Left lung (tissue), 10 donors: ENCODE measurements around the gene ATP5PO. TPM values are rescaled to one million over a fixed set of nuclear protein-coding genes. Genes with fewer than 3 reads are reported as not detected.
A peak's percentile ranks its signal among the peaks of the same experiment; 100 is the strongest.

Experiments used
- ATAC-seq: fragments of 200-7000 bp; cut with Tn5 transposase; one replicate; pipeline ENCODE4 v1.9.1; 2020; ENCODE audit warnings: moderate library complexity
- DNase-seq, 4 donors: peaks; one replicate each; pipeline ENCODE4 v3.0.0-alpha.2; 2013 to 2020
- H3K27ac ChIP-seq, 2 donors: fragments of 200-600 bp; sonication (generic) in 1 of 2; one replicate each; pipeline versions ENCODE4 v1.5.0 to v1.8.0; 2020 to 2021
- H3K27me3 ChIP-seq, 2 donors: fragments of 200-600 bp; sonication (generic) in 1 of 2; one replicate each; pipeline versions ENCODE4 v1.5.0 to v1.8.0; 2020 to 2021
- H3K36me3 ChIP-seq, 2 donors: fragments of 200-600 bp; sonication (generic) in 1 of 2; one replicate each; pipeline versions ENCODE4 v1.5.0 to v1.8.0; 2020 to 2021
- H3K4me1 ChIP-seq, 2 donors: fragments of 200-600 bp; one replicate each; pipeline ENCODE4 v1.8.0; 2021
- H3K4me3 ChIP-seq, 2 donors: fragments of 200-600 bp; sonication (generic) in 1 of 2; one replicate each; pipeline versions ENCODE4 v1.5.0 to v1.8.0; 2020 to 2021; ENCODE audit warnings: mild to moderate bottlenecking in 1 of 2
- H3K9me3 ChIP-seq, 2 donors: fragments of 200-600 bp; sonication (generic) in 1 of 2; one replicate each; pipeline versions ENCODE4 v1.5.0 to v1.8.0; 2020 to 2021
- CTCF ChIP-seq, 2 donors: fragments of 200-600 bp; sonication (generic) in 1 of 2; IDR thresholded peaks; one replicate each; pipeline versions ENCODE4 v1.5.0 to v1.8.0; 2021; ENCODE audit warnings: antibody characterized with exemption in 2 of 2
- intact Hi-C, 2 donors: fragments of 100-400 bp; cut with DNase I; formaldehyde crosslinking; loops; one replicate each; pipeline versions ENCODE4 v1.11.2 to v1.14.2; 2022
- polyA plus RNA-seq, 6 donors: library from polyadenylated mRNA; unstranded; fragments of 120-200 nt; gene quantifications; one replicate each; pipeline ENCODE4 v1.2.1, GENCODE V29; 2013; ENCODE audit not compliant: insufficient read length in 6 of 6
- total RNA-seq, 2 donors: library from RNA; stranded (reverse); fragmentation: NEBNext Ultra II Directional; extraction: Animal tissue kit (Norgen Biotek cat#: 25700); gene quantifications; one replicate each; pipeline ENCODE4 v1.2.1, GENCODE V29; 2021
- donor health status: DM: no; HTN: yes; CAD: no.
- donor health status: DM: no; HTN: no; CAD: no.

ATP5PO gene
- total and polyA plus RNA-seq, 8 donors, result 152 to 314 (median 279) TPM

- no peak for DNase-seq
- TF ChIP-seq CTCF (IDR thresholded peaks at IDR 0.05), result no peak
- peaks cover 0 to 1% of the 10 kb centered on the region in 2 donors for H3K36me3 ChIP-seq
- peaks cover 0 to 4% of the 10 kb centered on the region in 2 donors for H3K4me1 ChIP-seq
- H3K9me3 ChIP-seq, result no peaks in the 10 kb centered on the region
- no peaks in the 10 kb centered on the region for H3K27me3 ChIP-seq
- H3K27ac ChIP-seq, result no peak overlapping the region
- no peak for ATAC-seq
- H3K4me3 ChIP-seq, result no peak overlapping the region
- intact Hi-C loops, result no loop called here
These were observed 20.2 kb downstream of the ATP5PO start for GRCh38 chr21:33895356-33895755.

GRCh38 chr21:33894736-33895288, 20.8 kb downstream of the ATP5PO start:
- peak; percentile 44 to 51 for TF ChIP-seq CTCF (IDR thresholded peaks at IDR 0.05)
- no peaks in the 10 kb centered on the region for H3K36me3 ChIP-seq
- no peaks in the 10 kb centered on the region for H3K9me3 ChIP-seq
- intact Hi-C loops, result no loop called here
- ATAC-seq, result peak; percentile 95
- H3K4me1 ChIP-seq, result peaks cover 0 to 4% of the 10 kb centered on the region in 2 donors
- DNase-seq, result peak; percentile 67 to 87 (median 79)
- H3K27ac ChIP-seq, result no peak overlapping the region
- H3K4me3 ChIP-seq, result no peak overlapping the region
- H3K27me3 ChIP-seq, result no peaks in the 10 kb centered on the region

- Histone ChIP-seq H3K4me1 (peaks cover 0 to 4% of the 10 kb centered on the region in 2 donors), H3K4me3 (no peak overlapping the region), H3K9me3 (no peaks in the 10 kb centered on the region), H3K27me3 (no peaks in the 10 kb centered on the region), H3K27ac (no peak overlapping the region), H3K36me3 (no peaks in the 10 kb centered on the region)
- no peak for TF ChIP-seq CTCF (IDR thresholded peaks at IDR 0.05)
- ATAC-seq (no peak), DNase-seq (no peak)
- intact Hi-C loops, result no loop called here
These were observed 21.7 kb downstream of the ATP5PO start for GRCh38 chr21:33893917-33894316.

GRCh38 chr21:33892853-33893252, 22.8 kb downstream of the ATP5PO start:
- peaks cover 0 to 4% of the 10 kb centered on the region in 2 donors for H3K4me1 ChIP-seq
- ATAC-seq (no peak), DNase-seq (no peak)
- H3K27ac ChIP-seq, result no peak overlapping the region
- no peak for TF ChIP-seq CTCF (IDR thresholded peaks at IDR 0.05)
- intact Hi-C loops, result no loop called here
- no peak overlapping the region for H3K4me3 ChIP-seq
- H3K27me3 ChIP-seq, result no peaks in the 10 kb centered on the region
- no peaks in the 10 kb centered on the region for H3K9me3 ChIP-seq
- no peaks in the 10 kb centered on the region for H3K36me3 ChIP-seq

- Histone ChIP-seq H3K36me3 (no peaks in the 10 kb centered on the region), H3K4me3 (no peak overlapping the region), H3K27ac (no peak overlapping the region), H3K9me3 (no peaks in the 10 kb centered on the region), H3K27me3 (no peaks in the 10 kb centered on the region), H3K4me1 (peaks cover 0 to 4% of the 10 kb centered on the region in 2 donors)
- TF ChIP-seq CTCF (IDR thresholded peaks at IDR 0.05), result no peak
- no peak for DNase-seq
- intact Hi-C loops, result no loop called here
- no peak for ATAC-seq
These were observed 25.4 kb downstream of the ATP5PO start for GRCh38 chr21:33890187-33890586.
